ENCODE measurements around the gene CCDC141. TPM values are rescaled to one million over a fixed set of nuclear protein-coding genes. Genes with fewer than 3 reads are reported as not detected.

CCDC141 gene
- total RNA-seq, 1 experiment from 2014 or later, result 0.30 TPM

DNA sequence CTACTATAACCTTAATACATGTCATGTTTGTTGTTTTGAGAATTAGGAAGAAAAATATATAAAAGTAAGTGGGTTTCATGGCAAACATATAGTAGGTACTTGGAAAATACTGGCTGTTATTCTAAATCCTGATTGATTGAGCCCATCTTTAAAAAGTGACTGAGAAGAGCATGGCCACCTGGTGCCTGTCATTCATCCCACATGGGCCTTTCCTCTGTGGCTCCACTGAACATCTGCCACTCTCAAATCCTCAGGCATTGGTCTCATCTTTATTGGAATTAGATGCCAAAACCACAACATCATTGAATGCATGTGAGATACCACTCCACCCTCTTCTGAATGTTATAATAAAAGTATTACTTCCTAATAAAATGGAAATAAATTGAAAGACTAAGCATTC lies 141.1 kb downstream of the CCDC141 start (continued):
- TF ChIP-seq, protein P1, sequence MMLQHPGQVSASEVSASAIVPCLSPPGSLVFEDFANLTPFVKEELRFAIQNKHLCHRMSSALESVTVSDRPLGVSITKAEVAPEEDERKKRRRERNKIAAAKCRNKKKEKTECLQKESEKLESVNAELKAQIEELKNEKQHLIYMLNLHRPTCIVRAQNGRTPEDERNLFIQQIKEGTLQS (IDR thresholded peaks at IDR 0.05), result no peak
- TF ChIP-seq, protein P2, sequence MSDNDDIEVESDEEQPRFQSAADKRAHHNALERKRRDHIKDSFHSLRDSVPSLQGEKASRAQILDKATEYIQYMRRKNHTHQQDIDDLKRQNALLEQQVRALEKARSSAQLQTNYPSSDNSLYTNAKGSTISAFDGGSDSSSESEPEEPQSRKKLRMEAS (IDR thresholded peaks at IDR 0.05), result no peak
- no peak for TF ChIP-seq SIN3A (IDR thresholded peaks at IDR 0.05; ENCODE audit: low read depth)

DNA sequence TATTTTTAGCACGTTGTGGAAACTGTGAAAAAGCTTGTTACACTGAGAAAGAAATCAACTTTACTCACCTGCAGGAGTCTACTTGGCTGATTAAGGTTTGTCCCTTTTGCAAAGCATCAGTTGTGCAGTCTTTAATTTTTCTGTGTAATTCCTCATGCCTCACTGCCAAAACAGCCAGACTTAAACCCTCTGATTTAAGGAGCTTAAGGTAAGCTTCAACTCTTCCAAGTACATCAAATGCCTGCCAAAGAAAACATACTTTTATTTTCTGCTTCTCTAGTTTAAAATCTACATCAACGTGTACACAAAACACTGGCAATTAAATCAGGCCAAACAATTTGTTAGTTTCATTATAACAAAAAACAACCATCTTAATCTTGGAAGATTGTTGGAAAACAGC lies 144.7 kb downstream of the CCDC141 start:
- Histone ChIP-seq H3K4me1 (ENCODE audit: control insufficient read depth in 1 of 2, insufficient read depth in 2 of 2, low read length in 2 of 2) (no peaks in the 10 kb centered on the region), H2AFZ (ENCODE audit: low read depth, low read length, poor library complexity, severe bottlenecking) (no peak overlapping the region), H3K9me3 (ENCODE audit: control insufficient read depth in 1 of 2, insufficient read depth in 1 of 2, low read depth in 1 of 2, low read length in 2 of 2) (no peaks in the 10 kb centered on the region), H4K20me1 (ENCODE audit: insufficient read depth) (no peaks in the 10 kb centered on the region), H3K9me2 (ENCODE audit: insufficient read depth) (no peaks in the 10 kb centered on the region), H3K9ac (ENCODE audit: low read length) (no peak overlapping the region), H3K4me2 (ENCODE audit: low read length) (no peak overlapping the region), H3K79me2 (ENCODE audit: insufficient read depth, low read length) (no peaks in the 10 kb centered on the region), H3K27ac (ENCODE audit: low read depth, low read length) (no peak overlapping the region), H3K4me3 (replicated peaks in 1 of 2; ENCODE audit: low read depth in 1 of 2, low read length in 2 of 2) (no peak overlapping the region), H3K27me3 (ENCODE audit: insufficient read depth, low read length) (no peaks in the 10 kb centered on the region), H3K36me3 (ENCODE audit: control insufficient read depth in 1 of 2, insufficient read depth in 2 of 2, low read length in 2 of 2) (no peaks in the 10 kb centered on the region)
- DNase-seq (ENCODE audit: low read depth, low spot score), result no peak
- RAD21 ChIA-PET (ENCODE audit: low non-redundant PET in 1 of 2, low total read pairs in 2 of 2, uncharacterized antibody in 2 of 2, unreplicated experiment in 2 of 2), result no interaction called here
- CTCF ChIA-PET, result interaction anchor here (0.9 to 1.7 kb wide), 2 partner anchors 9 to 14 kb away, joined by 3 to 5 read pairs; no protein-coding TSS in a partner anchor
- POLR2A ChIA-PET, result no interaction called here
- intact Hi-C loops (cut with micrococcal nuclease), result no loop called here
- TF ChIP-seq JUND (IDR thresholded peaks at IDR 0.05), result no peak
- TF ChIP-seq, protein P1 (IDR thresholded peaks at IDR 0.05), result no peak
- no peak for TF ChIP-seq RAD21 (IDR thresholded peaks at IDR 0.05; ENCODE audit: low read depth)
- no TSS peak for BruUV-seq (replicated peaks)
- ATAC-seq, result no peak

DNA sequence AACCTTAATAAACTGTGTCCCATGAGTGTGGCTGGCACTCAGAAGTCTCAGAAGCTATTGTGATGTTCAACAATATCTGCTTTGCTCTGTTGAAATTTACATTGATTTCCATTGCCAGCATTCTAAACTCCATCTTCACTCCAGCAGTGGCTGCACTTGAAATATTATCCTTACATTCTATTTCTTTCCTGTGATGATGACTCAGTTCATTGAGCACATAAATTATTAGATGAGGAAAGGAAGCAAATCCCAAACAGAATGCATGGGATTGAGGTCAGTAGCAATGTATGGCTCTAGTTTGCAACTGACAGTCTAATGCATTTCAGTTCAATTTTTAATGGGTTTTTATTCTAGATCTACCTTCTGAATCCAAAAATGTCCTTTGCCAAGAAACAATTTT lies 150.3 kb downstream of the CCDC141 start:
- POLR2A ChIA-PET, result no interaction called here
- H3K79me2 ChIP-seq (ENCODE audit: insufficient read depth, low read length), result no peaks in the 10 kb centered on the region
- H2AFZ ChIP-seq (ENCODE audit: low read depth, low read length, poor library complexity, severe bottlenecking), result no peak overlapping the region
- H4K20me1 ChIP-seq (ENCODE audit: insufficient read depth), result no peaks in the 10 kb centered on the region
- intact Hi-C loops (cut with micrococcal nuclease), result no loop called here
- H3K36me3 ChIP-seq (ENCODE audit: control insufficient read depth in 1 of 2, insufficient read depth in 2 of 2, low read length in 2 of 2), result no peaks in the 10 kb centered on the region
- no peaks in the 10 kb centered on the region for H3K9me2 ChIP-seq (ENCODE audit: insufficient read depth)
- no peak overlapping the region for H3K27ac ChIP-seq (ENCODE audit: low read depth, low read length)
- no peaks in the 10 kb centered on the region for H3K4me1 ChIP-seq (ENCODE audit: control insufficient read depth in 1 of 2, insufficient read depth in 2 of 2, low read length in 2 of 2)
- no peak overlapping the region for H3K4me3 ChIP-seq (replicated peaks in 1 of 2; ENCODE audit: low read depth in 1 of 2, low read length in 2 of 2)
- CTCF ChIA-PET, result interaction anchor here (1.3 kb wide), 1 partner anchor 8 kb away, joined by 3 read pairs; no protein-coding TSS in a partner anchor
- RAD21 ChIA-PET (ENCODE audit: low non-redundant PET in 1 of 2, low total read pairs in 2 of 2, uncharacterized antibody in 2 of 2, unreplicated experiment in 2 of 2), result no interaction called here
- ATAC-seq (no peak), DNase-seq (ENCODE audit: low read depth, low spot score) (no peak)
- no peak overlapping the region for H3K4me2 ChIP-seq (ENCODE audit: low read length)
- H3K9ac ChIP-seq (ENCODE audit: low read length), result no peak overlapping the region
- no peaks in the 10 kb centered on the region for H3K27me3 ChIP-seq (ENCODE audit: insufficient read depth, low read length)
- no TSS peak for BruUV-seq (replicated peaks)
- H3K9me3 ChIP-seq (ENCODE audit: control insufficient read depth in 1 of 2, insufficient read depth in 1 of 2, low read depth in 1 of 2, low read length in 2 of 2), result no peaks in the 10 kb centered on the region
- no peak for TF ChIP-seq ELF1 (IDR thresholded peaks at IDR 0.05; ENCODE audit: borderline replicate concordance, low read depth)
- TF ChIP-seq, protein P3, sequence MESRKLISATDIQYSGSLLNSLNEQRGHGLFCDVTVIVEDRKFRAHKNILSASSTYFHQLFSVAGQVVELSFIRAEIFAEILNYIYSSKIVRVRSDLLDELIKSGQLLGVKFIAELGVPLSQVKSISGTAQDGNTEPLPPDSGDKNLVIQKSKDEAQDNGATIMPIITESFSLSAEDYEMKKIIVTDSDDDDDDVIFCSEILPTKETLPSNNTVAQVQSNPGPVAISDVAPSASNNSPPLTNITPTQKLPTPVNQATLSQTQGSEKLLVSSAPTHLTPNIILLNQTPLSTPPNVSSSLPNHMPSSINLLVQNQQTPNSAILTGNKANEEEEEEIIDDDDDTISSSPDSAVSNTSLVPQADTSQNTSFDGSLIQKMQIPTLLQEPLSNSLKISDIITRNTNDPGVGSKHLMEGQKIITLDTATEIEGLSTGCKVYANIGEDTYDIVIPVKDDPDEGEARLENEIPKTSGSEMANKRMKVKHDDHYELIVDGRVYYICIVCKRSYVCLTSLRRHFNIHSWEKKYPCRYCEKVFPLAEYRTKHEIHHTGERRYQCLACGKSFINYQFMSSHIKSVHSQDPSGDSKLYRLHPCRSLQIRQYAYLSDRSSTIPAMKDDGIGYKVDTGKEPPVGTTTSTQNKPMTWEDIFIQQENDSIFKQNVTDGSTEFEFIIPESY (IDR thresholded peaks at IDR 0.05; ENCODE audit: extremely low read depth, insufficient replicate concordance, low read length), result no peak
- TF ChIP-seq, protein P2 (IDR thresholded peaks at IDR 0.05), result no peak
- TF ChIP-seq, protein P1 (IDR thresholded peaks at IDR 0.05), result no peak
- no peak for TF ChIP-seq JUND (IDR thresholded peaks at IDR 0.05)
- no peak for TF ChIP-seq RAD21 (IDR thresholded peaks at IDR 0.05; ENCODE audit: low read depth)
- TF ChIP-seq YY1 (IDR thresholded peaks at IDR 0.05; ENCODE audit: extremely low read depth, insufficient replicate concordance, low read depth, low read length), result no peak
- TF ChIP-seq SRF (IDR thresholded peaks at IDR 0.05; ENCODE audit: low read depth), result no peak
- TF ChIP-seq SIN3A (IDR thresholded peaks at IDR 0.05; ENCODE audit: low read depth), result no peak
- no peak for TF ChIP-seq CEBPB (IDR thresholded peaks at IDR 0.05; ENCODE audit: low read depth)
- no peak for TF ChIP-seq ZNF274 (IDR thresholded peaks at IDR 0.05; ENCODE audit: low read depth, low read length)
- TF ChIP-seq ZFX (IDR thresholded peaks at IDR 0.05), result no peak
- no peak for TF ChIP-seq EZH2 (IDR thresholded peaks at IDR 0.05)
- TF ChIP-seq CBX3 (IDR thresholded peaks at IDR 0.05; ENCODE audit: low read depth), result no peak

All from HCT116 (cell line).